ENCODE measurements around the gene RAB18.

DNA sequence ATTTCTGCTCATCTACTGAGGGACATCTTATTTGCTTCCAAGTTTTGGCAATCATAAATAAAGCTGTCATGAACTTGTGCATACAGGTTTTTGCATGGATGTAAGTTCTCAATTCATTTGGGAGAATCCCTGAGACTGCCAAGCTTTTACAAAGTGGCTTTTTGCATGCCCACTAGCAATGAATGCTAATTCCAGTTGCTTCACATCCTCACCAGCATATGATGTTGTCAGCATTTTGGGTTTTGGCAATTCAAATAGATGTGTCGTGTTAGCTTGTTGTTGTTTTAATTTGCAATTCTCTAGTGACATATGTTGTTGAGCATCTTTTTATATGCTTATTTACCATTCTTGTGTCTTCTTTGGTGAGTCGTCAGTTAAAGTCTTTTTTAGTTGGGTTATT, 57.2 kb downstream of the RAB18 start:
- TF ChIP-seq, protein P1, sequence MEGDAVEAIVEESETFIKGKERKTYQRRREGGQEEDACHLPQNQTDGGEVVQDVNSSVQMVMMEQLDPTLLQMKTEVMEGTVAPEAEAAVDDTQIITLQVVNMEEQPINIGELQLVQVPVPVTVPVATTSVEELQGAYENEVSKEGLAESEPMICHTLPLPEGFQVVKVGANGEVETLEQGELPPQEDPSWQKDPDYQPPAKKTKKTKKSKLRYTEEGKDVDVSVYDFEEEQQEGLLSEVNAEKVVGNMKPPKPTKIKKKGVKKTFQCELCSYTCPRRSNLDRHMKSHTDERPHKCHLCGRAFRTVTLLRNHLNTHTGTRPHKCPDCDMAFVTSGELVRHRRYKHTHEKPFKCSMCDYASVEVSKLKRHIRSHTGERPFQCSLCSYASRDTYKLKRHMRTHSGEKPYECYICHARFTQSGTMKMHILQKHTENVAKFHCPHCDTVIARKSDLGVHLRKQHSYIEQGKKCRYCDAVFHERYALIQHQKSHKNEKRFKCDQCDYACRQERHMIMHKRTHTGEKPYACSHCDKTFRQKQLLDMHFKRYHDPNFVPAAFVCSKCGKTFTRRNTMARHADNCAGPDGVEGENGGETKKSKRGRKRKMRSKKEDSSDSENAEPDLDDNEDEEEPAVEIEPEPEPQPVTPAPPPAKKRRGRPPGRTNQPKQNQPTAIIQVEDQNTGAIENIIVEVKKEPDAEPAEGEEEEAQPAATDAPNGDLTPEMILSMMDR (IDR thresholded peaks at IDR 0.05): no peak
- TF ChIP-seq POLR2A (IDR thresholded peaks at IDR 0.05): no peak
